ENCODE data around the gene TMPRSS2.

The TMPRSS2 gene

GRCh38 chr21:41443562-41443961 lies 64.4 kb downstream of the TMPRSS2 start:
- no peak overlapping the region for H3K27ac ChIP-seq
- TF ChIP-seq, protein P1, sequence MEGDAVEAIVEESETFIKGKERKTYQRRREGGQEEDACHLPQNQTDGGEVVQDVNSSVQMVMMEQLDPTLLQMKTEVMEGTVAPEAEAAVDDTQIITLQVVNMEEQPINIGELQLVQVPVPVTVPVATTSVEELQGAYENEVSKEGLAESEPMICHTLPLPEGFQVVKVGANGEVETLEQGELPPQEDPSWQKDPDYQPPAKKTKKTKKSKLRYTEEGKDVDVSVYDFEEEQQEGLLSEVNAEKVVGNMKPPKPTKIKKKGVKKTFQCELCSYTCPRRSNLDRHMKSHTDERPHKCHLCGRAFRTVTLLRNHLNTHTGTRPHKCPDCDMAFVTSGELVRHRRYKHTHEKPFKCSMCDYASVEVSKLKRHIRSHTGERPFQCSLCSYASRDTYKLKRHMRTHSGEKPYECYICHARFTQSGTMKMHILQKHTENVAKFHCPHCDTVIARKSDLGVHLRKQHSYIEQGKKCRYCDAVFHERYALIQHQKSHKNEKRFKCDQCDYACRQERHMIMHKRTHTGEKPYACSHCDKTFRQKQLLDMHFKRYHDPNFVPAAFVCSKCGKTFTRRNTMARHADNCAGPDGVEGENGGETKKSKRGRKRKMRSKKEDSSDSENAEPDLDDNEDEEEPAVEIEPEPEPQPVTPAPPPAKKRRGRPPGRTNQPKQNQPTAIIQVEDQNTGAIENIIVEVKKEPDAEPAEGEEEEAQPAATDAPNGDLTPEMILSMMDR (IDR thresholded peaks at IDR 0.05) = no peak

- no peak overlapping the region for H3K27ac ChIP-seq
- TF ChIP-seq, protein P1 (IDR thresholded peaks at IDR 0.05) = no peak
- no peak for TF ChIP-seq ZFX (IDR thresholded peaks at IDR 0.05; ENCODE audit: borderline replicate concordance)
Measured at GRCh38 chr21:41442481-41443186, 65.3 kb downstream of the TMPRSS2 start.

- H3K27ac ChIP-seq = no peak overlapping the region
- no peak for TF ChIP-seq ZFX (IDR thresholded peaks at IDR 0.05; ENCODE audit: borderline replicate concordance)
- TF ChIP-seq, protein P1 (IDR thresholded peaks at IDR 0.05) = no peak
Measured at GRCh38 chr21:41441546-41441945, 66.4 kb downstream of the TMPRSS2 start.

DNA sequence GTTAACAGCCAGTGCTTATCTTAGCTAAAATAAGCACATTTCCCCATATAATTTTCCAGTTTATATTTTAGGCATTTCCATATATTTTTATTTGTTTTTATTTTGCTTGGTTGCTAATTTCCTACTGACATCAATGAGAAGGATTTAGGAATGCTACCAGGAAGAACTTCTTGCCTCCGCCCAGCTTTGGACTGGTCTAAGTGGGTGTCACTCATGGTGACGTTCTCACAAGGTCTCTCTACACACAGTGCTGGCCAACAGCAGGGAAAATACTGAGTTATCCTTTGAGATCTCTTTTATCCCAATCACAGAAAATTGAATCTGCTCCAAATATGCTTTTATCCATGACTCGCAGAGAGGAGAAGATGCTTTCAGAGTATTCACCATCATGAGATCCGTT lies 68.7 kb downstream of the TMPRSS2 start:
- TF ChIP-seq, protein P1 (IDR thresholded peaks at IDR 0.05) = no peak
- no peak for TF ChIP-seq ZFX (IDR thresholded peaks at IDR 0.05; ENCODE audit: borderline replicate concordance)
- H3K27ac ChIP-seq = no peak overlapping the region

DNA sequence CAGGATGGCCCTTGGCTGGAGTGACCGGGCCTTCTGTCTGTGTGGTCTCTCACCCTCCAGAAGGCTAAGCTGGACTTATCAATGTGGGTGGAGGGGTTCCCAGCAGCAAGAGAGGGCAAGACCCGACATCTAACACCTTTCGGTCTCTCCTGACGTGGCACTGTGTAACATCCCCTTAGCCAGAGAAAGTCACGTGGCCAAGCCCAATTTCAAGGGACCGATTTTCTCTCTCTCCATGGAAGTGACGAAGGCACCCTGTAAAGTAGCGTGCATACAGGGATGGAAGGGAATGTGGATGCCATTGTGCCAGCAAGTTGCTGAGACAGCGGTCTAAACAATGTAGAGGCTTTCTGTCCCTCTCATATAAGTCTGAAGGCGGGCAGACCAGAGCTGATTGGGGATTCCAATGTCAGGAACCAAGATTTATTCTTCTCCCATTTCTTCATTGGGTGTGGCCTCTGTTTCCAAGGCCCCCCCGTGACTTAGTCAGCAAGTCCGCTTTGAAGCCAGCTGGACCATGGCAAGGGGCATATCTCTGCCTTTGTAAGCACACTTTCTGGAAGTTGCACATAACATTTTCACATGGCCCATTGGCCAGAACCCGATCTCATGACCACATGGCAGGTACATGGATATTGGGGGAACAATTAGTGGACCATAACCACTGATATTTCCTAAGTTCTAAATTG lies 69.4 kb downstream of the TMPRSS2 start:
- H3K27ac ChIP-seq = no peak overlapping the region
- TF ChIP-seq ZFX (IDR thresholded peaks at IDR 0.05; ENCODE audit: borderline replicate concordance) = no peak
- TF ChIP-seq, protein P1 (IDR thresholded peaks at IDR 0.05) = no peak

DNA sequence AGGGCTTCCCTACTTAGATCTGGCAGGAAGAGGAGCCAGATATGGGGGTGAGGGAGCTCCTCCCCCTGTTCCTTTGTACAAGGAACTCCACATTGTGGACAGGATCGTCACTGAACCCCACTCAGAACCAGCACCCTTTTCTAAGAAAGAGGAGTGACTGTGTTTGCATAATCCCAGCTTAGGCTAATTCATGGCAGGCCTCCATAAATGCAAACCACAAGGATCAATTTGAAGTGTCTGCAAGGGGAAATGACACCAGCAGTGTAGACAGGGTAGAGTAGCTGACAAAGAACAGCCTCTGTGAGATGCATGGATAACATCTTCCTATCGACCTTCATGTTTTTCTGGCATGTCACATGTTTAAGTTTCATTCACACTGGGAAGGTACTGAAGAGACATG lies 70.2 kb downstream of the TMPRSS2 start:
- TF ChIP-seq, protein P1 (IDR thresholded peaks at IDR 0.05) = no peak
- TF ChIP-seq ZFX (IDR thresholded peaks at IDR 0.05; ENCODE audit: borderline replicate concordance) = no peak

DNA sequence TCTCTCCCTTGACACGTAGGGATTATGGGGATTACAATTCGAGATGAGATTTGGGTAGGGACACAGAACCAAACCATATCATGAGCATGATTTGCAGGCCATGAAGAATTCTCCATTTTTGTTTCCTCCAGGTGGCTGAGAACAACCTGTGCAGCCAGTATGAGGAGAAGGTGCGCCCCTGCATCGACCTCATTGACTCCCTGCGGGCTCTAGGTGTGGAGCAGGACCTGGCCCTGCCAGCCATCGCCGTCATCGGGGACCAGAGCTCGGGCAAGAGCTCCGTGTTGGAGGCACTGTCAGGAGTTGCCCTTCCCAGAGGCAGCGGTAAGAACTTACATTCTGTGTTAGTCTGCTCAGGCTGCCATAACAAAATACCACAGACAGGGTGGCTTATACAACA lies 72.3 kb downstream of the TMPRSS2 start:
- H3K27ac ChIP-seq = no peak overlapping the region
- TF ChIP-seq ZFX (IDR thresholded peaks at IDR 0.05; ENCODE audit: borderline replicate concordance) = no peak

More for the DNA sequence above, 70.2 kb downstream of the TMPRSS2 start:
- H3K27ac ChIP-seq = no peak overlapping the region
